Natural killer cell (primary cell): ENCODE results near the gene CYFIP2. TPM values are rescaled to one million over a fixed set of nuclear protein-coding genes. Genes with fewer than 3 reads are reported as not detected.

Experiments
- ATAC-seq, 3 donors: fragments of 150-1000 bp in 2 of 3; fragments of 200-7000 bp in 1 of 3; cut with Tn5 transposase; 1 replicate in 1 of 3; 2 replicates in 2 of 3; pipeline ENCODE4 v1.10.0; 2021; ENCODE audit warnings: mild to moderate bottlenecking in 2 of 3, moderate library complexity in 2 of 3
- DNase-seq, 2 donors: peaks; one replicate each; pipeline versions ENCODE4 v3.0.0 to v3.0.0-alpha.2; 2013 to 2021; ENCODE audit warnings: mixed read lengths in 1 of 2
- H3K27ac ChIP-seq: one replicate; pipeline ENCODE4 v1.5.1; 2013; ENCODE audit warnings: mild to moderate bottlenecking, low read length
- H3K27me3 ChIP-seq: one replicate; pipeline ENCODE4 v1.6.1; 2013; ENCODE audit warnings: low read length; ENCODE audit not compliant: control insufficient read depth, insufficient read depth
- H3K36me3 ChIP-seq: one replicate; pipeline ENCODE4 v1.6.1; 2013; ENCODE audit warnings: low read length; ENCODE audit not compliant: control insufficient read depth, insufficient read depth
- H3K4me1 ChIP-seq: one replicate; pipeline ENCODE4 v1.6.1; 2013; ENCODE audit warnings: low read length; ENCODE audit not compliant: control insufficient read depth, insufficient read depth
- H3K4me3 ChIP-seq: one replicate; pipeline ENCODE4 v1.5.1; 2013; ENCODE audit warnings: low read length
- H3K9me3 ChIP-seq: one replicate; pipeline ENCODE4 v1.6.1; 2013; ENCODE audit warnings: low read length; ENCODE audit not compliant: control insufficient read depth, insufficient read depth
- H3K27ac Mint-ChIP-seq, 2 donors: one replicate each; pipeline ENCODE4 v1.8.0; 2022; ENCODE audit warnings: mild to moderate bottlenecking in 2 of 2, mixed read lengths in 2 of 2, moderate library complexity in 1 of 2
- H3K27me3 Mint-ChIP-seq, 2 donors: one replicate each; pipeline ENCODE4 v1.8.0; 2022; ENCODE audit warnings: low read depth in 2 of 2, mixed read lengths in 2 of 2
- H3K36me3 Mint-ChIP-seq: one replicate; pipeline ENCODE4 v1.8.0; 2022; ENCODE audit warnings: mixed read lengths
- H3K4me1 Mint-ChIP-seq, 2 donors: one replicate each; pipeline ENCODE4 v1.8.0; 2022; ENCODE audit warnings: mixed read lengths in 2 of 2
- H3K4me3 Mint-ChIP-seq: one replicate; pipeline ENCODE4 v1.8.0; 2022; ENCODE audit warnings: mild to moderate bottlenecking, moderate library complexity, mixed read lengths
- H3K9me3 Mint-ChIP-seq, 2 donors: one replicate each; pipeline ENCODE4 v1.8.0; 2022; ENCODE audit warnings: mixed read lengths in 2 of 2
- CTCF ChIP-seq: fragments of 200-600 bp; IDR thresholded peaks from one replicate; pipeline ENCODE4 v1.8.0; 2022; ENCODE audit warnings: antibody characterized with exemption
- WGBS: methylation state at CpG from one replicate; pipeline ENCODE4 v1.1.7; 2013; ENCODE audit warnings: missing lambda C conversion rate; ENCODE audit not compliant: insufficient coverage; 5-methylcytosine and 5-hydroxymethylcytosine counted together
- intact Hi-C: fragments of 100-400 bp; cut with micrococcal nuclease; formaldehyde crosslinking; loops from one replicate; pipeline ENCODE4 v1.14.2; 2022
- total RNA-seq, 4 donors: library from RNA; stranded (reverse); fragments of 120-200 nt in 1 of 4; gene quantifications; one replicate each; pipeline versions ENCODE4 v1.2.3 to v1.2.4, GENCODE V29; 2013 to 2022

The CYFIP2 gene
- total RNA-seq, 3 donors from 2014 or later (not counting 1 experiment from before 2014, with no cell fraction given): 464 to 542 (median 532) TPM

- Histone ChIP-seq H3K36me3 (peaks cover 71% of the 10 kb centered on the region), H3K27ac (no peak overlapping the region), H3K4me1 (peaks cover 16% of the 10 kb centered on the region), H3K27me3 (no peaks in the 10 kb centered on the region), H3K9me3 (no peaks in the 10 kb centered on the region), H3K4me3 (no peak overlapping the region)
- DNase-seq (peak in 1 of 2 donors; percentile 37), ATAC-seq (no peak)
- TF ChIP-seq CTCF: no peak
- Mint-ChIP-seq H3K27me3 (no peaks in the 10 kb centered on the region), H3K4me1 (peaks cover 74 to 76% of the 10 kb centered on the region in 2 donors), H3K9me3 (no peaks in the 10 kb centered on the region), H3K27ac (peak overlapping the region; percentile 70 to 71), H3K4me3 (no peak overlapping the region), H3K36me3 (no peaks in the 10 kb centered on the region)
- 86% methylated on average over 2 of the region's 4 CpGs for WGBS
- intact Hi-C loops: no loop called here
Measured at GRCh38 chr5:157288405-157289163, 22.7 kb downstream of the CYFIP2 start.

- no peak for TF ChIP-seq CTCF
- H3K4me3 Mint-ChIP-seq: no peak overlapping the region
- H3K27me3 Mint-ChIP-seq: no peaks in the 10 kb centered on the region
Measured at GRCh38 chr5:157289164-157289819, 23.4 kb downstream of the CYFIP2 start.

DNA sequence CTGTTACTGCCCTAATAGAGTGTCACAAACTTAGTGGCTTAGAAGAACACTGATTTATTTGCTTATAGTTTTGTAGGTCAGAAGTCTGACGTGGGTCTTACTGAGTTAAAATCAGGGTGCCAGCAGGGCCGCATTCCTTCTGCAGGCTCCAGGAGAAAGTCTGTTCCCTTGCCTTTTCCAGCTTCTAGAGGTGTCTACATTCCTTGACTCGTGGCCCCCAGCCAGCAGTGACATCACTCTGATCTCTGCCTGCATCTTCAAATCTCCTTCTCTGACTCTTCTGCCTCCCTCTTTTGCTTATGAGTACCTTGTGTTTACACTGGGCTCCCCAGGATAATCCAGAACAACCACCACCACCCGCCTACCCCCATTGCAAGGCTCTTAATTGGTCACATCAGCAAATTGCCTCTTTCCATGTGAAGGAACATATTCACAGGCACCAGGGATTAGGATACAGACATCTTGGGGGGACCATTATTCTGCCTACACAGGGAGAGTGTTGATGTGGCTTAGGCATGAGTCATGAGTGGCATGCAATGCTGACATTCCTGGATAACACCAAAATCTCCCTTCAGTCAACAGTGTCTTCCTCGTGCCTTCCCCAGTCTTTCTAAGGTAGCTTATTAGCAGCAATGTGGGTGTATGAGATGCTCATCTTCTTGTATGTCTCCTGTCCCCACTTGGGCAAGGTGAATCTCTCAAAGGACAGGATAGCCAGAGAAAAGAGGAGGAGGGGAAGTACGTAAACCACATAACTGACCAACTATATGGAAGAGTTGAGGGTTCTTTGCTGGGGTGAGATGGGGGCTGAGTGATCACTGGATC is 24.4 kb downstream of the CYFIP2 start:
- TF ChIP-seq CTCF: no peak
- Mint-ChIP-seq H3K36me3 (peaks cover 4% of the 10 kb centered on the region), H3K4me1 (peaks cover 65 to 71% of the 10 kb centered on the region in 2 donors), H3K27ac (peak overlapping the region; percentile 71 to 75), H3K4me3 (no peak overlapping the region), H3K9me3 (no peaks in the 10 kb centered on the region), H3K27me3 (no peaks in the 10 kb centered on the region)
- DNase-seq: no peak
- WGBS: 96% methylated on average over 5 of the region's 6 CpGs
- peaks cover 83% of the 10 kb centered on the region for H3K36me3 ChIP-seq
- no peak overlapping the region for H3K27ac ChIP-seq
- intact Hi-C loops: loop anchor here (5.0 kb wide), 1 partner anchor 38 kb away; no protein-coding TSS in a partner anchor
- H3K4me1 ChIP-seq: peaks cover 13% of the 10 kb centered on the region
- no peaks in the 10 kb centered on the region for H3K27me3 ChIP-seq
- no peaks in the 10 kb centered on the region for H3K9me3 ChIP-seq
- no peak overlapping the region for H3K4me3 ChIP-seq
- ATAC-seq: no peak

More at GRCh38 chr5:157289164-157289819, 23.4 kb downstream of the CYFIP2 start:
- Mint-ChIP-seq H3K27ac (peak overlapping the region; percentile 71 to 75), H3K9me3 (no peaks in the 10 kb centered on the region), H3K36me3 (no peaks in the 10 kb centered on the region), H3K4me1 (peaks cover 73 to 74% of the 10 kb centered on the region in 2 donors)
- Histone ChIP-seq H3K4me3 (no peak overlapping the region), H3K36me3 (peaks cover 77% of the 10 kb centered on the region), H3K9me3 (no peaks in the 10 kb centered on the region), H3K27ac (no peak overlapping the region), H3K4me1 (peaks cover 13% of the 10 kb centered on the region), H3K27me3 (no peaks in the 10 kb centered on the region)
- WGBS: 95% methylated on average over 8 of the region's 9 CpGs
- intact Hi-C loops: no loop called here
- ATAC-seq: no peak
- no peak for DNase-seq
